ENCODE data around the gene NOP58. TPM values are rescaled to one million over a fixed set of nuclear protein-coding genes. Genes with fewer than 3 reads are reported as not detected.
"Not testable (repeated sequence)": the region's sequence is repeated elsewhere in the genome, so short reads cannot be mapped to it uniquely, and the experiment has no call there.

Gene NOP58
- total RNA-seq, 1 donor from 2014 or later, result 44.1 TPM

- DNase-seq (ENCODE audit: extremely low spot score, unreplicated experiment), result no peak
- no peak for TF ChIP-seq CTCF (IDR thresholded peaks at IDR 0.05)
- Mint-ChIP-seq H3K9me3 (ENCODE audit: unreplicated experiment) (no peaks in the 10 kb centered on the region), H3K27ac (ENCODE audit: unreplicated experiment) (peak overlapping the region; percentile 32), H3K36me3 (ENCODE audit: unreplicated experiment) (peaks cover 2% of the 10 kb centered on the region), H3K27me3 (ENCODE audit: unreplicated experiment) (no peaks in the 10 kb centered on the region), H3K4me1 (ENCODE audit: unreplicated experiment) (peaks cover 29% of the 10 kb centered on the region), H3K4me3 (ENCODE audit: unreplicated experiment) (no peak overlapping the region)
These were observed 4.9 kb downstream of the NOP58 start for GRCh38 chr2:202270487-202270886.

GRCh38 chr2:202276078-202276720 lies 10.6 kb downstream of the NOP58 start:
- DNase-seq (ENCODE audit: extremely low spot score, unreplicated experiment), result peak; percentile 30
- Mint-ChIP-seq H3K4me1 (ENCODE audit: unreplicated experiment) (peaks cover 25% of the 10 kb centered on the region), H3K27ac (ENCODE audit: unreplicated experiment) (peak overlapping the region; percentile 38), H3K36me3 (ENCODE audit: unreplicated experiment) (peaks cover 11% of the 10 kb centered on the region)
- H3K9me3 Mint-ChIP-seq (ENCODE audit: unreplicated experiment); H3K27me3 Mint-ChIP-seq (ENCODE audit: unreplicated experiment); H3K4me3 Mint-ChIP-seq (ENCODE audit: unreplicated experiment): not testable (repeated sequence)

- peak overlapping the region; percentile 81 for H3K27ac Mint-ChIP-seq (ENCODE audit: unreplicated experiment)
- DNase-seq (ENCODE audit: extremely low spot score, unreplicated experiment), result no peak
- peaks cover 23% of the 10 kb centered on the region for H3K36me3 Mint-ChIP-seq (ENCODE audit: unreplicated experiment)
- peaks cover 17% of the 10 kb centered on the region for H3K4me1 Mint-ChIP-seq (ENCODE audit: unreplicated experiment)
- no peaks in the 10 kb centered on the region for H3K27me3 Mint-ChIP-seq (ENCODE audit: unreplicated experiment)
- H3K9me3 Mint-ChIP-seq (ENCODE audit: unreplicated experiment), result no peaks in the 10 kb centered on the region
- H3K4me3 Mint-ChIP-seq (ENCODE audit: unreplicated experiment), result no peak overlapping the region
- no peak for TF ChIP-seq CTCF (IDR thresholded peaks at IDR 0.05)
These were observed 12.6 kb downstream of the NOP58 start for GRCh38 chr2:202278036-202278760.

- DNase-seq (ENCODE audit: extremely low spot score, unreplicated experiment), result no peak
- Mint-ChIP-seq H3K4me3 (ENCODE audit: unreplicated experiment) (no peak overlapping the region), H3K36me3 (ENCODE audit: unreplicated experiment) (peaks cover 23% of the 10 kb centered on the region)
These were observed 13.4 kb downstream of the NOP58 start for GRCh38 chr2:202278944-202279343.

GRCh38 chr2:202286595-202286994 lies 21.0 kb downstream of the NOP58 start:
- H3K9me3 Mint-ChIP-seq (ENCODE audit: unreplicated experiment), result no peaks in the 10 kb centered on the region
- no peak for DNase-seq (ENCODE audit: extremely low spot score, unreplicated experiment)
- H3K4me3 Mint-ChIP-seq (ENCODE audit: unreplicated experiment), result no peak overlapping the region
- H3K36me3 Mint-ChIP-seq (ENCODE audit: unreplicated experiment), result peaks cover 45% of the 10 kb centered on the region
- no peak overlapping the region for H3K27ac Mint-ChIP-seq (ENCODE audit: unreplicated experiment)
- H3K4me1 Mint-ChIP-seq (ENCODE audit: unreplicated experiment), result no peaks in the 10 kb centered on the region
- H3K27me3 Mint-ChIP-seq (ENCODE audit: unreplicated experiment), result no peaks in the 10 kb centered on the region
- no peak for TF ChIP-seq CTCF (IDR thresholded peaks at IDR 0.05)

More at GRCh38 chr2:202278944-202279343, 13.4 kb downstream of the NOP58 start:
- peak; percentile 73 for TF ChIP-seq CTCF (IDR thresholded peaks at IDR 0.05)
- Mint-ChIP-seq H3K9me3 (ENCODE audit: unreplicated experiment) (no peaks in the 10 kb centered on the region), H3K27me3 (ENCODE audit: unreplicated experiment) (no peaks in the 10 kb centered on the region), H3K27ac (ENCODE audit: unreplicated experiment) (peak overlapping the region; percentile 81), H3K4me1 (ENCODE audit: unreplicated experiment) (peaks cover 16% of the 10 kb centered on the region)
